Measurements from ENCODE around the gene CLN6.

Gene CLN6

DNA sequence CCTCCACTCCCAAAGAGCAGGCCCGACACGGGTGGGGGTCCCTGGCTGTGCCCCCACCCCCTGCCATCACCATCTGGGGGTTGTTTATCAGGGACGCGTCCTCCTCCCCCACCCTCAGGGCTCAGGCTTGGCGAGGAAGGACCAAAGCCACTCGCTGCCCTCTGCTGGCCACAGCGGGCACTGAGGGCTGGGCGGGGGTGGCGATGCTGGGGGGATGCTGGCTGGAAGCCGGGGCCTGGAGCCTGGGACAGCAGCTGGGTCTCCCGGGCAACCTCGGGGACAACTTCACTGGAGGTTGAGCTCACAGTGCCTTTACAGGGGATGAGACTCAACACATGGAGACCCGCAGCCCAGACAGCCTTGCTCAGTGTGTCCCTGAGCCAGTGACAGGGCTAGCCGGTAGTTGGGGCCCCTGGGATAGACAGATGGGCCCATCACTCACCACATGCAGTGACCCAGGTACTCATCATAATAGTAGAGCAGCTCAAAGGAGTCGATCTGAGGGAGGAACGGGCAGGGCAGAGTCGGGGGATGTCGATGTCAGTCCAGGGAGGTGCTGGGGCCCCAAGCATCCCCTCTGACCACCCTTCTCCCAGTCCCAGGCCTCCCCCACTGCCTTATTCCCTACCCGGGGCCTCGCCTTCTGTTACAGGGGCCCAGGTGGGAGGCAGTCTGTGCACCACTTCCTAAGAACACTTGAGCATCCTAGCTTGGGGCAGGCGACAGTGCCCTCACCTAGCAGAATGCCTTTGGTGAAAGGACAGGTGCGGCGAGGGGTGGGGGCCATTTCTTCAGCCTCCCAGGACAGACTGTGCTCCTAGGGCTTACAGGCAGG lies 18.5 kb downstream of the CLN6 start:
- DNase-seq (ENCODE audit: low read depth), result peak; percentile 42
- TF ChIP-seq, protein P1, sequence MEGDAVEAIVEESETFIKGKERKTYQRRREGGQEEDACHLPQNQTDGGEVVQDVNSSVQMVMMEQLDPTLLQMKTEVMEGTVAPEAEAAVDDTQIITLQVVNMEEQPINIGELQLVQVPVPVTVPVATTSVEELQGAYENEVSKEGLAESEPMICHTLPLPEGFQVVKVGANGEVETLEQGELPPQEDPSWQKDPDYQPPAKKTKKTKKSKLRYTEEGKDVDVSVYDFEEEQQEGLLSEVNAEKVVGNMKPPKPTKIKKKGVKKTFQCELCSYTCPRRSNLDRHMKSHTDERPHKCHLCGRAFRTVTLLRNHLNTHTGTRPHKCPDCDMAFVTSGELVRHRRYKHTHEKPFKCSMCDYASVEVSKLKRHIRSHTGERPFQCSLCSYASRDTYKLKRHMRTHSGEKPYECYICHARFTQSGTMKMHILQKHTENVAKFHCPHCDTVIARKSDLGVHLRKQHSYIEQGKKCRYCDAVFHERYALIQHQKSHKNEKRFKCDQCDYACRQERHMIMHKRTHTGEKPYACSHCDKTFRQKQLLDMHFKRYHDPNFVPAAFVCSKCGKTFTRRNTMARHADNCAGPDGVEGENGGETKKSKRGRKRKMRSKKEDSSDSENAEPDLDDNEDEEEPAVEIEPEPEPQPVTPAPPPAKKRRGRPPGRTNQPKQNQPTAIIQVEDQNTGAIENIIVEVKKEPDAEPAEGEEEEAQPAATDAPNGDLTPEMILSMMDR (conservative IDR thresholded peaks at IDR 0.05; ENCODE audit: control insufficient read depth, insufficient read depth, low read depth, low read length), result peak; percentile 69
- H3K4me3 ChIP-seq (ENCODE audit: control insufficient read depth, low read depth, low read length), result no peak overlapping the region

DNA sequence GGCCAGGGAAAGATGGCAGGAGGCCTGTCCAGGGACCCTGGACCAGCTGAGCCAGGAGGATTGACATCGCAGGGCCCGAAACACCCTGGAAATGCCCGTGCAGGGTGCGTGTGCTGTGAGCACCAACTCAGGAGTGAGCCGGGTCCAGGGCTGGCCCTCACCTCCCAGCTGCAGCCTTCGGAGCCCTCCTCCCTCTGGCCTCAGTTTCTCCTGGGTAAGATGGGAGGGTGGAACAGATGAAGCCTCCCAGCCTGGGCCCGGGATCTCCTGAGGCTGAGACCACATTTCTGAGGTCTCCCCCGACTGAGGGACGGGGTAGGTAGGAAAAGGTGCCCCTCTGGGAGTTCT lies 19.1 kb downstream of the CLN6 start:
- H3K4me3 ChIP-seq (ENCODE audit: control insufficient read depth, low read depth, low read length), result no peak overlapping the region
- TF ChIP-seq, protein P1 (conservative IDR thresholded peaks at IDR 0.05; ENCODE audit: control insufficient read depth, insufficient read depth, low read depth, low read length), result no peak

DNA sequence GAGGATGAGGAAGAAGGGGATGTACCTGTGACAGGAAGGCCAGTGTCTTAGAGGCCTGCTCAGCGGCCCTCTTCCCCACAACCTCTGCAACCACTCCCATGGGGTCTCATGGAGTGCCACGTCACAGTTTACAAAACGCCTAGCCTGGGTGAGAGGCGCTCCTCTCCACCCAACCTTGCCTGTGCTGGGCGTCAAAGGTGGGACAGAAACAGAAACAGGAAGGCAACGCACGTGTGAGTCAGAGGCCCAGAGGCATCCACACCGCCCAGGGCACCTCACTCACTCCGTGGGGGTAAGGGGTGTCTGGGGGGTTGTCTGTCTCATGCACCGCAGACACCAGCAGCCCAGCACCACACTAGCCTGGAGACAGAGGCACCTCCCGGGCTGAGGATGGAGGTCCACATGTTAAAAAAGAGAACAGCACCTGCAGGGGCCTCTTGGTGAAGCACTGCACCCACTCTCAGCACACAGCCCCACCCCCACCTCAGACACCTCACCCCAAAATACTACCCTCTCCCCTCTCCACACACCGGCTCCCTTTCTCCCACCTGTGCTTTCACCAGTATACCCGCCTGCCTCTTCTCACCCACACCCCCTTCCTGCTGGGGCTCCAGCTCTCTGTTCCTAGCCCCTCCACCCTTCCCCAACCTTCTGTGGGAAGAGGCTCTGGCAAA lies 19.7 kb downstream of the CLN6 start:
- H3K4me3 ChIP-seq (ENCODE audit: control insufficient read depth, low read depth, low read length), result no peak overlapping the region
- TF ChIP-seq, protein P1 (conservative IDR thresholded peaks at IDR 0.05; ENCODE audit: control insufficient read depth, insufficient read depth, low read depth, low read length), result no peak
- DNase-seq (ENCODE audit: low read depth), result no peak

More for the DNA sequence above, 19.1 kb downstream of the CLN6 start:
- no peak for DNase-seq (ENCODE audit: low read depth)

DNA sequence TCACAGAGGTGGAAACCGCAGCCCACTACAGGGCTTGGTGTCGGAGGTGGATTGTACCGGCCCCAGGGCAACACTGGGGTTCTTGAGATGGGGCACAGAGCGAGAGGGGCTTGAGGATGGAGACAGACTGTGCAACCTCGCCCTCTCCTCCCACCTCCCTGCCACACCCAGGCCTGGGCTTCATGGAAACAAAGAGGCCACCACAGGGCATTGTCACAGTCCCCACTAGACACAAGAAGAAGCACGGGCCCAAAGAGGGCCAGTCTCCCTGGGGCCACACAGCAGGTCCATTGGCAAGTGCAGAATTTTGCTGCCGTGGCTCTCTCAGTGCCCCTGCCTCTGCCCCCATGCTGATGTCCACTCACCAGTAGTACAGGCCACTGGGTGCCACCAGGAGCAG lies 20.3 kb downstream of the CLN6 start:
- no peak overlapping the region for H3K4me3 ChIP-seq (ENCODE audit: control insufficient read depth, low read depth, low read length)
- DNase-seq (ENCODE audit: low read depth), result no peak
- TF ChIP-seq, protein P1 (conservative IDR thresholded peaks at IDR 0.05; ENCODE audit: control insufficient read depth, insufficient read depth, low read depth, low read length), result no peak

DNA sequence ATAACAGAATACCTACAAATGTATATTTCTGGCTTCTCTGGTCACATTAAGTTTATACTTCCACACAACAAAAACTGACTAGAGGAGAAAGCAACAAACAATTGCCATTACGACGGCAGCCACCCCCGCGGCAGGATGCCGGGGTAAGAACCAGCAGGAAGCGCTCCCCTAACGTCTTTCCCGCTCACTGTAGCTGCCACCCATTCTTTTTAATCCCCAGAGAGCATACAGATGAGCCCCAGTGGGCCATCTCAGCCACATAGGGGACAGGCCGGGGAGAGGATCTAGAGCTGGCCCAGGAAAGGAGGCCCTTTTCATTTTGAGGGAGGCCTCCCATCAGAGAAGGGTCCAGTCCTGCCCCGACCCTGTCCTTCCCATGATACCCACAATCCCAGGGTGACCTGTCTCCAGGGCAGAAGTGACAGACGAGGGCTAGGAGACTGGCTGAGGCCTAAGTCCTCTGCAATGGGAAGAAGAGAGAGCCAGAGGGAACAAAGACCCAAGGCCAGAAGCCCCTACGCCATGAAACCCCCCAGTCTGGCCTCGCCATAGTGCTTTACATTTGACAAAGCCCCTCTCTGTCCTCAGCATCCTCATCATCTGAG lies 20.8 kb downstream of the CLN6 start:
- DNase-seq (ENCODE audit: low read depth), result no peak
- TF ChIP-seq, protein P1 (conservative IDR thresholded peaks at IDR 0.05; ENCODE audit: control insufficient read depth, insufficient read depth, low read depth, low read length), result no peak
- H3K4me3 ChIP-seq (ENCODE audit: control insufficient read depth, low read depth, low read length), result no peak overlapping the region

DNA sequence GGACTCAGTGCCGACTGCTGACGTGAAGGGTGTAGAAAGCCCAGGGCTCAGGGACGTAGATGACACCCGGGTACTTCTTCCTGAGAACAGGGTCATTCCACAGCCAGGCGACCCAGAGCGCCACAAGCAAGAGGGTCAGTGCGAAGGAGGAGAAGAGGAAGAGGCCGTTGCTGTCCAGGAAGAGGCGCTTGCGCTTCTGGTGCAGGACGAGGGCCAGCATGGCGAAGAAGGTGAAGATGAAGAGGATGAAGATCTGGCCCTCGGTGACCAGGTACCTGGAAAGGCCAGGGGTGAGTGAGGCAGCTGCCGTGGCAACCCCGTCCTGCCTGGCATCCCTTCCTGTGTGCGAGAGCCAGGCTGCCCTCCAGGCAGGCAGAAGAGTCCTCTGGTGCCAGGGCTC lies 21.4 kb downstream of the CLN6 start:
- no peak for DNase-seq (ENCODE audit: low read depth)
- TF ChIP-seq, protein P1 (conservative IDR thresholded peaks at IDR 0.05; ENCODE audit: control insufficient read depth, insufficient read depth, low read depth, low read length), result no peak
- no peak overlapping the region for H3K4me3 ChIP-seq (ENCODE audit: control insufficient read depth, low read depth, low read length)
